Fibroblast of lung (primary cell): ENCODE measurements around the gene LIN37. TPM values are rescaled to one million over a fixed set of nuclear protein-coding genes. Genes with fewer than 3 reads are reported as not detected.

Experiments
- DNase-seq, 2 donors: peaks; one replicate each; pipeline versions ENCODE4 v3.0.0 to v3.0.0-alpha.2; 2010; ENCODE audit warnings: low read depth in 2 of 2
- H2AFZ ChIP-seq: 2 replicates; pipeline ENCODE4 v1.5.1; 2012; ENCODE audit warnings: low read length, control low read depth, inconsistent platforms
- H3K27ac ChIP-seq: 2 replicates; pipeline ENCODE4 v1.5.1; 2011; ENCODE audit warnings: low read length, control low read depth; ENCODE audit not compliant: insufficient read depth
- H3K27me3 ChIP-seq: 2 replicates; pipeline ENCODE4 v1.5.1; 2011; ENCODE audit warnings: mild to moderate bottlenecking, low read length; ENCODE audit not compliant: control insufficient read depth, insufficient read depth
- H3K36me3 ChIP-seq: 2 replicates; pipeline ENCODE4 v1.5.1; 2011; ENCODE audit warnings: low read length; ENCODE audit not compliant: control insufficient read depth, insufficient read depth
- H3K4me1 ChIP-seq: 2 replicates; pipeline ENCODE4 v1.5.1; 2011; ENCODE audit warnings: low read length; ENCODE audit not compliant: control insufficient read depth, insufficient read depth; ENCODE audit errors: extremely low read depth
- H3K4me2 ChIP-seq: 2 replicates; pipeline ENCODE4 v1.5.1; 2011; ENCODE audit warnings: low read length, control low read depth; ENCODE audit not compliant: insufficient read depth; ENCODE audit errors: extremely low read depth
- H3K4me3 ChIP-seq, 4 experiments: fragments of 200-600 bp in 1 of 4; sonication (generic) in 1 of 4; replicated peaks in 1 of 4; 2 replicates each; pipeline ENCODE4 v1.5.1; 2011 to 2016; ENCODE audit warnings: low read length in 4 of 4, low read depth in 3 of 4, mild to moderate bottlenecking in 3 of 4, control low read depth in 2 of 4, inconsistent platforms in 1 of 4, mixed read lengths in 1 of 4; ENCODE audit not compliant: insufficient read depth in 1 of 4; ENCODE audit errors: control extremely low read depth in 1 of 4
- H3K79me2 ChIP-seq: 2 replicates; pipeline ENCODE4 v1.5.1; 2012; ENCODE audit warnings: mild to moderate bottlenecking, low read length, inconsistent platforms; ENCODE audit not compliant: control insufficient read depth, insufficient read depth
- H3K9ac ChIP-seq: 2 replicates; pipeline ENCODE4 v1.5.1; 2011; ENCODE audit warnings: mild to moderate bottlenecking, low read length, control low read depth; ENCODE audit not compliant: insufficient read depth
- H3K9me3 ChIP-seq: 2 replicates; pipeline ENCODE4 v1.5.1; 2012; ENCODE audit warnings: low read depth, low read length; ENCODE audit not compliant: control insufficient read depth, insufficient read depth
- H4K20me1 ChIP-seq: 2 replicates; pipeline ENCODE4 v1.5.1; 2011; ENCODE audit warnings: low read length; ENCODE audit not compliant: control insufficient read depth, insufficient read depth; ENCODE audit errors: extremely low read depth
- CTCF ChIP-seq, 2 donors: IDR thresholded peaks in 1 of 2; conservative IDR thresholded peaks in 1 of 2; 1 replicate in 1 of 2; 2 replicates in 1 of 2; pipeline ENCODE4 v1.5.1; 2011 to 2012; ENCODE audit warnings: low read length in 2 of 2, control low read depth in 1 of 2, inconsistent platforms in 1 of 2, low read depth in 1 of 2, mild to moderate bottlenecking in 1 of 2
- EZH2 ChIP-seq: IDR thresholded peaks from 2 replicates; pipeline ENCODE4 v1.5.1; 2012; ENCODE audit warnings: low read length, control low read depth, mild to moderate bottlenecking; ENCODE audit errors: missing control alignments
- polyA plus RNA-seq, 2 donors: library from polyadenylated mRNA; depleted of rRNA in 1 of 2; stranded (reverse) in 1 of 2; unstranded in 1 of 2; fragments of >200 nt; gene quantifications; 2 replicates each; pipeline ENCODE4 v1.2.1, GENCODE V29; 2011 to 2012; ENCODE audit warnings: missing spikeins in 1 of 2
- total RNA-seq: library from RNA; depleted of rRNA; stranded (reverse); fragments of >200 nt; gene quantifications from 2 replicates; pipeline ENCODE4 v1.2.1, GENCODE V29; 2014

Gene LIN37
- total and polyA plus RNA-seq, 2 donors (not counting 1 experiment from before 2014, with no cell fraction given): 6.4 to 10.3 TPM

GRCh38 chr19:35743640-35744429 is 4.5 kb upstream of the LIN37 start:
- Histone ChIP-seq H2AFZ (no peak overlapping the region), H3K4me2 (peak overlapping the region; percentile 89), H3K36me3 (no peaks in the 10 kb centered on the region), H3K9me3 (no peaks in the 10 kb centered on the region), H3K79me2 (peaks cover 12% of the 10 kb centered on the region), H3K27me3 (no peaks in the 10 kb centered on the region), H3K27ac (no peak overlapping the region), H3K4me3 (peak overlapping the region in 1 of 4 experiments; percentile 51), H3K4me1 (peaks cover 12% of the 10 kb centered on the region), H4K20me1 (no peaks in the 10 kb centered on the region), H3K9ac (no peak overlapping the region)
- TF ChIP-seq EZH2: no peak
- TF ChIP-seq CTCF (conservative IDR thresholded peaks at IDR 0.05 in 1 of 2, IDR thresholded peaks at IDR 0.05 in 1 of 2; ENCODE audit: low read depth in 1 of 2, low read length in 2 of 2): no peak
- no peak for DNase-seq

GRCh38 chr19:35744430-35745327 is 3.7 kb upstream of the LIN37 start:
- H3K27me3 ChIP-seq: no peaks in the 10 kb centered on the region
- peak overlapping the region; percentile 94 for H3K9ac ChIP-seq
- H3K4me1 ChIP-seq: peaks cover 12% of the 10 kb centered on the region
- no peaks in the 10 kb centered on the region for H3K9me3 ChIP-seq
- H3K79me2 ChIP-seq: peaks cover 16% of the 10 kb centered on the region
- peak overlapping the region; percentile 60 to 91 (median 78) for H3K4me3 ChIP-seq
- DNase-seq: peak; percentile 92 to 96
- peak overlapping the region; percentile 73 for H2AFZ ChIP-seq
- H3K27ac ChIP-seq: peak overlapping the region; percentile 95
- H3K4me2 ChIP-seq: peak overlapping the region; percentile 89
- no peak for TF ChIP-seq EZH2
- peak; percentile 44 to 52 for TF ChIP-seq CTCF (conservative IDR thresholded peaks at IDR 0.05 in 1 of 2, IDR thresholded peaks at IDR 0.05 in 1 of 2; ENCODE audit: low read depth in 1 of 2, low read length in 2 of 2)
- no peaks in the 10 kb centered on the region for H3K36me3 ChIP-seq
- no peaks in the 10 kb centered on the region for H4K20me1 ChIP-seq
